ACC112 (cell line): Measurements from ENCODE around the gene ZNF576.
A peak's percentile ranks its signal among the peaks of the same experiment; 100 is the strongest.
"Not testable (repeated sequence)": the region's sequence is repeated elsewhere in the genome, so short reads cannot be mapped to it uniquely, and the experiment has no call there.

Experiments used
- H2AFZ ChIP-seq: fragments of 200-600 bp; sonication (generic); one replicate; pipeline ENCODE4 v1.6.0; 2017; ENCODE audit warnings: antibody characterized with exemption, low read length; ENCODE audit not compliant: unreplicated experiment
- H3K27ac ChIP-seq: fragments of 200-600 bp; sonication (generic); 2 replicates; pipeline ENCODE4 v1.5.1; 2014; ENCODE audit warnings: low read depth, mild to moderate bottlenecking, antibody characterized with exemption, low read length, moderate library complexity
- H3K27me3 ChIP-seq: fragments of 200-600 bp; sonication (generic); 2 replicates; pipeline ENCODE4 v1.6.1; 2014; ENCODE audit warnings: mild to moderate bottlenecking, antibody characterized with exemption, low read length, moderate library complexity, mixed read lengths; ENCODE audit not compliant: insufficient read depth
- H3K36me3 ChIP-seq: fragments of 200-600 bp; sonication (generic); 2 replicates; pipeline ENCODE4 v1.6.1; 2016; ENCODE audit warnings: mild to moderate bottlenecking, antibody characterized with exemption, low read length, moderate library complexity, mixed read lengths; ENCODE audit not compliant: insufficient read depth
- H3K4me1 ChIP-seq: fragments of 200-600 bp; sonication (generic); one replicate; pipeline ENCODE4 v1.6.1; 2016; ENCODE audit warnings: low read length, mixed read lengths; ENCODE audit not compliant: insufficient read depth, unreplicated experiment, control insufficient read depth
- H3K4me3 ChIP-seq: fragments of 200-600 bp; sonication (generic); 2 replicates; pipeline ENCODE4 v1.5.1; 2014; ENCODE audit warnings: mild to moderate bottlenecking, low read depth, low read length
- H3K79me2 ChIP-seq: fragments of 200-600 bp; sonication (generic); one replicate; pipeline ENCODE4 v1.6.0; 2016; ENCODE audit warnings: low read length; ENCODE audit not compliant: control insufficient read depth, unreplicated experiment, insufficient read depth

ZNF576 gene

GRCh38 chr19:43628646-43629326 lies 32.4 kb downstream of the ZNF576 start:
- Histone ChIP-seq H3K79me2 (no peaks in the 10 kb centered on the region), H3K4me3 (no peak overlapping the region), H2AFZ (no peak overlapping the region), H3K36me3 (no peaks in the 10 kb centered on the region), H3K4me1 (no peaks in the 10 kb centered on the region), H3K27me3 (no peaks in the 10 kb centered on the region), H3K27ac (no peak overlapping the region)

- Histone ChIP-seq H3K79me2 (no peaks in the 10 kb centered on the region), H3K27me3 (no peaks in the 10 kb centered on the region), H3K4me3 (no peak overlapping the region), H3K36me3 (no peaks in the 10 kb centered on the region), H3K4me1 (peaks cover 21% of the 10 kb centered on the region), H2AFZ (no peak overlapping the region), H3K27ac (no peak overlapping the region)
Observed at GRCh38 chr19:43631491-43631890, 35.1 kb downstream of the ZNF576 start.

- H3K27ac ChIP-seq = no peak overlapping the region
- no peaks in the 10 kb centered on the region for H3K79me2 ChIP-seq
- H3K4me1 ChIP-seq = peaks cover 21% of the 10 kb centered on the region
- H3K27me3 ChIP-seq = peaks cover 16% of the 10 kb centered on the region
- no peak overlapping the region for H2AFZ ChIP-seq
- no peaks in the 10 kb centered on the region for H3K36me3 ChIP-seq
- H3K4me3 ChIP-seq = no peak overlapping the region
Observed at GRCh38 chr19:43633520-43633919, 37.1 kb downstream of the ZNF576 start.

GRCh38 chr19:43634068-43634467 lies 37.7 kb downstream of the ZNF576 start:
- Histone ChIP-seq H3K36me3 (no peaks in the 10 kb centered on the region), H2AFZ (no peak overlapping the region), H3K4me3 (no peak overlapping the region), H3K27me3 (peaks cover 21% of the 10 kb centered on the region), H3K27ac (no peak overlapping the region), H3K4me1 (peaks cover 21% of the 10 kb centered on the region), H3K79me2 (no peaks in the 10 kb centered on the region)

DNA sequence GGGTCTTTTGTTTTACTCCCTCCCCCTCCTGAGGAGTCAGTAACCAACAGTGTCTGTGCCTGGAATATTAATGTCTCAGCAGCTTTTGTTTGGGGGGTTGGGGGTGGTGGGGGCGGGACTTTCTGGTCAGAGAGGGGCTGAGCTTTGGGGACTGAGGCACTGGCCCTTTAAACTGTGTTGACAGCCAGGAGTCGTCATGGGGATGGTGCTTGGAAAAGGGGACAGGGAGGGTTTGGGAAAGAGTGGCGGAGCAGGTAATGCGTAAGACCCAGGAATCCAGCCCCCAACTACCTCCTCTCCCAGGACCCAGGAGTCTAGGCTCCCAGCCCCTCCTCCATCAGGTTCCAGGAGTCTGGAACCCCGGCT lies 38.1 kb downstream of the ZNF576 start:
- Histone ChIP-seq H3K79me2 (no peaks in the 10 kb centered on the region), H3K4me1 (peaks cover 21% of the 10 kb centered on the region), H3K4me3 (peak overlapping the region; percentile 55; the same call in 1 of the 2 replicates), H3K27me3 (peaks cover 24% of the 10 kb centered on the region), H2AFZ (peak overlapping the region; percentile 25), H3K27ac (no peak overlapping the region), H3K36me3 (no peaks in the 10 kb centered on the region)

DNA sequence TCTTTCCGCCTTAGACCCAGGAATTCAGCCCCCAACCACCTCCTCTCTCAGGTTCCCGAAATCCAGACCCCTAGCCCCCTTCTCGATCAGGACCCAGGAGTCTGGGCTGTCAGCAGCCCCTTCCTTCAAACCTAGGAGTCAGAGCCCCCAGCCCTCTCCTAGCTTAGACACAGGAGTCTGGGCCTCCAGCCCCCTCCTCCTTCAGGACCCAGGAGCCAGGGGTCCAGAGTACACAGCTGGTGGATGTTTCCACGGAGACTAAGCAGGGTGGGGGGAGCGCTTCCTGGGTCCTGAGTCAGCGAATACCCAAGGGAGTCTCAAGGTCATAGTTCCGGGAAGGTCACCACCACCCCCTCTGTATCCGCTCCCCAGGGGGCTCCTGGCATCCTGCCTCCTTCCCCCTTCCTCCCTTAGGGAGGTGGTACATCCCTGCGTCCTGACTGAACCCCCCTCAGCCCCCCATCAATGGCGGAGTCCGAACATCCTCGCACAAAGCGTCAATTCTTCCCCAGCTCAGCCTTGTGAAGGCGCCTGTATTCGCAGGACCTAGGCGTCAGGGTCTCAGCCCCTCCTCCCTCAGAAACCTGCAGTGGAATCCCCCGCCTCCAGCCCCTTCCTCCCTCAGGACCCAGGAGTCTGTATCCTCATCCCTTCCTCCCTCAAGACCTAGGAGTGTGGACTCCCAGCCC lies 38.6 kb downstream of the ZNF576 start:
- peaks cover 24% of the 10 kb centered on the region for H3K27me3 ChIP-seq
- H3K27ac ChIP-seq = no peak overlapping the region
- no peaks in the 10 kb centered on the region for H3K79me2 ChIP-seq
- H3K4me1 ChIP-seq = peaks cover 21% of the 10 kb centered on the region
- H2AFZ ChIP-seq = peak overlapping the region; percentile 65
- peak overlapping the region; percentile 55; the same call in 1 of the 2 replicates for H3K4me3 ChIP-seq
- H3K36me3 ChIP-seq = no peaks in the 10 kb centered on the region

DNA sequence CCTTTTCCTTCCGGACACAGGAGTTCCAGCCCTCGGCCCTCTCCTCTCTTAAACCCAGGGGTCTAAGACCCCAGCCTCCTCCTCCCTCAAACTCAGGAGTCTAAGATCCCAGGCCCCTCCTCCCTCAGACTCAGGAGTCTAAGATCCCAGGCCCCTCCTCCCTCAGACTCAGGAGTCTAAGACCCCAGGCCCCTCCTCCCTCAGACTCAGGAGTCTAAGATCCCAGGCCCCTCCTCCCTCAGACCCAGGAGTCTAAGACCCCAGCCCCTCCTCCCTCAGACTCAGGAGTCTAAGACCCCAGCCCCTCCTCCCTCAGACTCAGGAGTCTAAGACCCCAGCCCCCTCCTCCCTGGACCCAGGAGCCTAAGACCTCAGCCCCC lies 39.2 kb downstream of the ZNF576 start:
- not testable (repeated sequence) for H3K27ac ChIP-seq, H3K36me3 ChIP-seq, H3K79me2 ChIP-seq
- Histone ChIP-seq H3K4me3 (peak overlapping the region; percentile 21; the same call in 1 of the 2 replicates), H3K27me3 (peaks cover 27% of the 10 kb centered on the region), H2AFZ (peak overlapping the region; percentile 65), H3K4me1 (peaks cover 21% of the 10 kb centered on the region)

GRCh38 chr19:43636121-43636683 lies 39.8 kb downstream of the ZNF576 start:
- Histone ChIP-seq H3K27me3 (peaks cover 29% of the 10 kb centered on the region), H2AFZ (no peak overlapping the region), H3K4me1 (peaks cover 21% of the 10 kb centered on the region), H3K4me3 (no peak overlapping the region), H3K27ac (no peak overlapping the region), H3K79me2 (no peaks in the 10 kb centered on the region), H3K36me3 (no peaks in the 10 kb centered on the region)

GRCh38 chr19:43638214-43638994 lies 42.0 kb downstream of the ZNF576 start:
- H3K4me3 ChIP-seq = no peak overlapping the region; the same call in 1 of the 2 replicates
- no peaks in the 10 kb centered on the region for H3K79me2 ChIP-seq
- no peak overlapping the region for H2AFZ ChIP-seq
- no peaks in the 10 kb centered on the region for H3K36me3 ChIP-seq
- peaks cover 21% of the 10 kb centered on the region for H3K4me1 ChIP-seq
- H3K27me3 ChIP-seq = peaks cover 29% of the 10 kb centered on the region
- H3K27ac ChIP-seq = no peak overlapping the region

GRCh38 chr19:43638995-43639518 lies 42.7 kb downstream of the ZNF576 start:
- Histone ChIP-seq H3K27me3 (peaks cover 29% of the 10 kb centered on the region), H3K79me2 (no peaks in the 10 kb centered on the region), H2AFZ (no peak overlapping the region), H3K4me1 (peaks cover 21% of the 10 kb centered on the region), H3K4me3 (no peak overlapping the region; the same call in 1 of the 2 replicates), H3K27ac (no peak overlapping the region), H3K36me3 (no peaks in the 10 kb centered on the region)
